HepG2 (cell line): ENCODE results near the gene GGA3. TPM values are rescaled to one million over a fixed set of nuclear protein-coding genes. Genes with fewer than 3 reads are reported as not detected.

Experiments used
- ATF5 ChIP-seq: sonication (generic); formaldehyde crosslinking; IDR thresholded peaks from 2 replicates; pipeline ENCODE4 v1.4.0; 2020; ENCODE audit warnings: mild to moderate bottlenecking, low read depth, missing genetic modification reagents
- ETV6 ChIP-seq: sonication (generic); formaldehyde crosslinking; conservative IDR thresholded peaks from 2 replicates; pipeline ENCODE4 v1.4.0; 2020; ENCODE audit warnings: missing genetic modification reagents
- KIAA2018 ChIP-seq: sonication (generic); formaldehyde crosslinking; IDR thresholded peaks from 2 replicates; pipeline ENCODE4 v1.5.0; 2020; ENCODE audit warnings: mild to moderate bottlenecking, missing genetic modification reagents, borderline replicate concordance
- NFIC ChIP-seq: IDR thresholded peaks from 2 replicates; pipeline ENCODE4 v1.6.1; 2012; ENCODE audit warnings: mild to moderate bottlenecking, low read length, inconsistent platforms
- RFXAP ChIP-seq: sonication (generic); formaldehyde crosslinking; IDR thresholded peaks from 2 replicates; pipeline ENCODE4 v1.4.0; 2020; ENCODE audit warnings: missing genetic modification reagents, borderline replicate concordance
- SP5 ChIP-seq: IDR thresholded peaks from 2 replicates; pipeline ENCODE4 v1.6.1; 2016; ENCODE audit warnings: low read depth, borderline replicate concordance
- ZGPAT ChIP-seq: IDR thresholded peaks from 2 replicates; pipeline ENCODE4 v1.6.1; 2016; ENCODE audit warnings: mild to moderate bottlenecking
- ZNF280D ChIP-seq: sonication (generic); formaldehyde crosslinking; IDR thresholded peaks from 2 replicates; pipeline ENCODE4 v1.5.1; 2020; ENCODE audit warnings: mild to moderate bottlenecking, missing genetic modification reagents
- ZNF780A ChIP-seq: sonication (generic); formaldehyde crosslinking; IDR thresholded peaks from 2 replicates; pipeline ENCODE4 v1.8.0; 2022; ENCODE audit warnings: mild to moderate bottlenecking, missing genetic modification reagents, moderate library complexity
- polyA plus RNA-seq, 8 experiments: library from polyadenylated mRNA; depleted of rRNA in 3 of 8; stranded (reverse) in 7 of 8; unstranded in 1 of 8; fragments of >200 nt; fragmentation: Illumina TruSeq in 4 of 8; extraction: Trizol in 4 of 8; gene quantifications; 2 replicates each; pipeline versions ENCODE4 v1.2.1 to v1.2.3, GENCODE V29; 2011 to 2016; ENCODE audit warnings: low read depth in 4 of 8, missing spikeins in 1 of 8, mixed read lengths in 1 of 8; ENCODE audit not compliant: insufficient read depth in 1 of 8
- total RNA-seq, 5 experiments: library from RNA; depleted of rRNA; stranded (reverse); fragments of >200 nt; fragmentation: Illumina TruSeq; extraction: Trizol; gene quantifications; 2 replicates each; pipeline ENCODE4 v1.2.3, GENCODE V29; 2016; ENCODE audit warnings: low read depth in 1 of 5
- TF ChIP-seq, protein P1 (sequence below): sonication (generic); formaldehyde crosslinking; IDR thresholded peaks from 2 replicates; pipeline ENCODE4 v1.4.0; 2020; ENCODE audit warnings: missing genetic modification reagents, borderline replicate concordance

GGA3 gene
- total and polyA plus RNA-seq, 2 of the 13 experiments (the other 11 are each of a cell fraction or from before 2014, with no cell fraction given), result 28.4 to 43.7 TPM

DNA sequence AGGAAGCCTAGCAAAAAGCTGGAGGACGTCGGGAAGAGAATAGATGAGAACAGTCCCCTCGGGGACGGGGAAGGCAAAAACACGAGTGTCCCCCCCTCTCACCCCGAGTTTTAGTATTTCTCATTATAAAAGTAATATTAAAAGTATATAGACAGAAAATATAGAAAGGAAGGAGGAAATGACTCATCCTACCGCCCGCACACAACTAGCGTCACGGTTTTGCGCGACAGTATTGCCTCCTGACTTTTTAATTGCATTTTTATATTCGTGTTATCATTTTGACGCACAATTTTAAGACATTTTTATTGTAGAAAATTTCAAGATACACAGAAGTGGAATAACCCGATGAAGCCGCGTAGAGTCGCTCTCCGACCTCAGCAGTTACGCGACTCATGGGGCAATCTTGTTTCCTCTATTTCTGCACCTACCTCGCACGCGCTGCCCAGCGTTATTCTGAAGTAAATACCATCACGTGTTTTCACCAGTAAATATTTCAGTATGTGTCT is 28.5 kb upstream of the GGA3 start (continued):
- TF ChIP-seq ATF5 (CRISPR knock-in tag), result no peak
- no peak for TF ChIP-seq NFIC
- TF ChIP-seq SP5, result no peak
- TF ChIP-seq ETV6 (CRISPR knock-in tag), result no peak
- TF ChIP-seq ZNF280D (CRISPR knock-in tag), result no peak
- TF ChIP-seq, protein P1, sequence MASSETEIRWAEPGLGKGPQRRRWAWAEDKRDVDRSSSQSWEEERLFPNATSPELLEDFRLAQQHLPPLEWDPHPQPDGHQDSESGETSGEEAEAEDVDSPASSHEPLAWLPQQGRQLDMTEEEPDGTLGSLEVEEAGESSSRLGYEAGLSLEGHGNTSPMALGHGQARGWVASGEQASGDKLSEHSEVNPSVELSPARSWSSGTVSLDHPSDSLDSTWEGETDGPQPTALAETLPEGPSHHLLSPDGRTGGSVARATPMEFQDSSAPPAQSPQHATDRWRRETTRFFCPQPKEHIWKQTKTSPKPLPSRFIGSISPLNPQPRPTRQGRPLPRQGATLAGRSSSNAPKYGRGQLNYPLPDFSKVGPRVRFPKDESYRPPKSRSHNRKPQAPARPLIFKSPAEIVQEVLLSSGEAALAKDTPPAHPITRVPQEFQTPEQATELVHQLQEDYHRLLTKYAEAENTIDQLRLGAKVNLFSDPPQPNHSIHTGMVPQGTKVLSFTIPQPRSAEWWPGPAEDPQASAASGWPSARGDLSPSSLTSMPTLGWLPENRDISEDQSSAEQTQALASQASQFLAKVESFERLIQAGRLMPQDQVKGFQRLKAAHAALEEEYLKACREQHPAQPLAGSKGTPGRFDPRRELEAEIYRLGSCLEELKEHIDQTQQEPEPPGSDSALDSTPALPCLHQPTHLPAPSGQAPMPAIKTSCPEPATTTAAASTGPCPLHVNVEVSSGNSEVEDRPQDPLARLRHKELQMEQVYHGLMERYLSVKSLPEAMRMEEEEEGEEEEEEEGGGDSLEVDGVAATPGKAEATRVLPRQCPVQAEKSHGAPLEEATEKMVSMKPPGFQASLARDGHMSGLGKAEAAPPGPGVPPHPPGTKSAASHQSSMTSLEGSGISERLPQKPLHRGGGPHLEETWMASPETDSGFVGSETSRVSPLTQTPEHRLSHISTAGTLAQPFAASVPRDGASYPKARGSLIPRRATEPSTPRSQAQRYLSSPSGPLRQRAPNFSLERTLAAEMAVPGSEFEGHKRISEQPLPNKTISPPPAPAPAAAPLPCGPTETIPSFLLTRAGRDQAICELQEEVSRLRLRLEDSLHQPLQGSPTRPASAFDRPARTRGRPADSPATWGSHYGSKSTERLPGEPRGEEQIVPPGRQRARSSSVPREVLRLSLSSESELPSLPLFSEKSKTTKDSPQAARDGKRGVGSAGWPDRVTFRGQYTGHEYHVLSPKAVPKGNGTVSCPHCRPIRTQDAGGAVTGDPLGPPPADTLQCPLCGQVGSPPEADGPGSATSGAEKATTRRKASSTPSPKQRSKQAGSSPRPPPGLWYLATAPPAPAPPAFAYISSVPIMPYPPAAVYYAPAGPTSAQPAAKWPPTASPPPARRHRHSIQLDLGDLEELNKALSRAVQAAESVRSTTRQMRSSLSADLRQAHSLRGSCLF (CRISPR knock-in tag), result no peak
- TF ChIP-seq ZGPAT, result no peak
- no peak for TF ChIP-seq ZNF780A (CRISPR knock-in tag)
- TF ChIP-seq KIAA2018 (CRISPR knock-in tag), result no peak
- no peak for TF ChIP-seq RFXAP (CRISPR knock-in tag)
